ENCODE data around the gene CCR2.
A peak's percentile ranks its signal among the peaks of the same experiment; 100 is the strongest.
"Not testable (repeated sequence)": the region's sequence is repeated elsewhere in the genome, so short reads cannot be mapped to it uniquely, and the experiment has no call there.

The CCR2 gene

GRCh38 chr3:46398186-46398955, 44.5 kb downstream of the CCR2 start:
- Mint-ChIP-seq H3K4me1 (ENCODE audit: low read depth) (peaks cover 8% of the 10 kb centered on the region), H3K27ac (no peak overlapping the region), H3K9me3 (peaks cover 4% of the 10 kb centered on the region), H3K36me3 (ENCODE audit: low read depth) (no peaks in the 10 kb centered on the region), H3K27me3 (peaks cover 4% of the 10 kb centered on the region), H3K4me3 (no peak overlapping the region)
- no peak for DNase-seq

DNA sequence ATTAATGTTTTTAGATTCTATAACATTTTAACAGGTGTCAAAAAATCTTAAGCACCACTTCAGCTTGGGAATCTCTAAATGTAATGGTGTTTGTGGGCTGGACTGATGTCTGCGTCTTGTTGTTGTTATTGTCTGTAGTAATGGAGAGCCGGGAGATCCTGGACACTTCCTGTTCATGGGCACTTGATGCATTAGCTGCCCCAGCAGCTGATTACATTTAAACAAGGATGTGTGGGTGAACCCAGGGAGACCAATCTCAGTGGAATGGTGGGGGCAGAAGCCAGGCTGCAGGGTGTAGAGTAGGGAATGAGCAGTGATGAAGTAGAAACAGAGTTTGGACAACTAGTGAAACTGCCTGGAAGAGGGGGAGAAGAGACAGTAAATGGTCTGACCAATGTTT, 45.2 kb downstream of the CCR2 start:
- Mint-ChIP-seq H3K9me3 (peaks cover 4% of the 10 kb centered on the region), H3K36me3 (ENCODE audit: low read depth) (no peaks in the 10 kb centered on the region), H3K4me1 (ENCODE audit: low read depth) (peaks cover 8% of the 10 kb centered on the region), H3K27ac (no peak overlapping the region), H3K4me3 (no peak overlapping the region), H3K27me3 (peaks cover 4% of the 10 kb centered on the region)
- DNase-seq: no peak

GRCh38 chr3:46399557-46399956, 45.6 kb downstream of the CCR2 start:
- Mint-ChIP-seq H3K27me3 (peaks cover 4% of the 10 kb centered on the region), H3K27ac (no peak overlapping the region), H3K9me3 (peaks cover 4% of the 10 kb centered on the region), H3K4me1 (ENCODE audit: low read depth) (peaks cover 8% of the 10 kb centered on the region), H3K36me3 (ENCODE audit: low read depth) (no peaks in the 10 kb centered on the region), H3K4me3 (no peak overlapping the region)
- no peak for DNase-seq

DNA sequence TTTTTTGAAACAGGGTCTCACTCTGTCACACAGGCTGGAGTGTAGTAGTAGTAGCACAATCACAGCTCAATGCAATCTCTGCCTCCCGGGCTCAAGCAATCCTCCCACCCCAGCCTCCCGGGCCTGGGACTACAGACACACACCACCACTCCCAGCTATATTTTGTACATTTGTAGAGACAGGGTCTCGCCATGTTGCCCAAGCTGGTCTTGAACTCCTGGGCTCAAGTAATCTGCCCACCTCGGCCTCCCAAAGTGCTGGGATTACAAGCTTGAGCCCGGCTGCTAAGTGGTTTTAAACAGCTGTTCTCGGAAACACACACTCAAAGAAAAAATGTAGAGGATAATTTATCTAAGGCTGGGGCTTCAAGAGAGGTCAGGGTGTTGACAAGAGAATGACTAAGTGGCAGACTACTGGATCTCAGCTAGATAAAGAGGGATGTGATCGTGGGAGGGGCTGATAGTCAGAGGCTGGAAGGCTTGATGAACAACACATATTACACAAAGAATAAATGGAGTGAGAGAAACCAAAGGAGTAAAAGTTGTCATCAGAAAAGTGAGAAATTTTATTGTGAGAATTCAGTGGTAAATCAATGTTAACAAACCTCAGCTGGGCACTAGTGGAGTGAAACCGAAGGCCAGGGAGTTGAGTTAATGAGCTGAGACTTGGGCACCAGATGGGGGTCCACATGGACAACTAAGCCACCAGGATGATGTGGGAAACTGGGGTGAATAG, 46.3 kb downstream of the CCR2 start:
- Mint-ChIP-seq H3K4me1 (ENCODE audit: low read depth) (peaks cover 8% of the 10 kb centered on the region), H3K27me3 (peaks cover 4% of the 10 kb centered on the region), H3K4me3 (no peak overlapping the region), H3K36me3 (ENCODE audit: low read depth) (no peaks in the 10 kb centered on the region), H3K9me3 (peaks cover 4% of the 10 kb centered on the region), H3K27ac (no peak overlapping the region)
- DNase-seq: no peak

DNA sequence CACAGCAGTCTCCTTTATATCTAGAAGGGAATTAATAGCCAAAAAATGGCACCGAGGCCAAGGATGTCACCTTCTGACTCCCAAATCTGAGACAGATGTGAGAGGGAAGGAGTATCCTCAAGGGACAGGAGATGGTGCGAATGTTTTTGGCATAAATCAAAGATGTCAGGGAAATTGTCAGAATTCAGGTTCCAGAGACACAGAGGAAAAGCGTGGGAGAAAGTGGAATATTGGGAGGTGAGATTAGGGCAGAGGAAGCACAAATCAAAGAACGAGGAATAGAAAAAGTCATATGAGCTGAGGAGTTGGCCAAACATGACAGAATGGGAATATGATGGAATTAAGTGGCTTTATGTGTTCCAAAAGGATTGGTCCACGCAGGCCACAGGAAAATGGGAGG, 46.9 kb downstream of the CCR2 start:
- peaks cover 7% of the 10 kb centered on the region for H3K4me1 Mint-ChIP-seq (ENCODE audit: low read depth)
- H3K4me3 Mint-ChIP-seq: no peak overlapping the region
- peaks cover 4% of the 10 kb centered on the region for H3K9me3 Mint-ChIP-seq
- no peaks in the 10 kb centered on the region for H3K36me3 Mint-ChIP-seq (ENCODE audit: low read depth)
- peaks cover 4% of the 10 kb centered on the region for H3K27me3 Mint-ChIP-seq
- DNase-seq: no peak
- H3K27ac Mint-ChIP-seq: no peak overlapping the region

- H3K4me3 Mint-ChIP-seq: no peak overlapping the region
- no peaks in the 10 kb centered on the region for H3K36me3 Mint-ChIP-seq (ENCODE audit: low read depth)
- peaks cover 5% of the 10 kb centered on the region for H3K4me1 Mint-ChIP-seq (ENCODE audit: low read depth)
- no peak for DNase-seq
- H3K27ac Mint-ChIP-seq: no peak overlapping the region
- H3K27me3 Mint-ChIP-seq: peaks cover 4% of the 10 kb centered on the region
- peaks cover 4% of the 10 kb centered on the region for H3K9me3 Mint-ChIP-seq
Observed at GRCh38 chr3:46401579-46401978, 47.7 kb downstream of the CCR2 start.

GRCh38 chr3:46402902-46403301, 49.0 kb downstream of the CCR2 start:
- not testable (repeated sequence) for H3K9me3 Mint-ChIP-seq; H3K27ac Mint-ChIP-seq; H3K4me3 Mint-ChIP-seq; H3K36me3 Mint-ChIP-seq (ENCODE audit: low read depth); H3K27me3 Mint-ChIP-seq; DNase-seq
- H3K4me1 Mint-ChIP-seq (ENCODE audit: low read depth): peaks cover 16% of the 10 kb centered on the region

DNA sequence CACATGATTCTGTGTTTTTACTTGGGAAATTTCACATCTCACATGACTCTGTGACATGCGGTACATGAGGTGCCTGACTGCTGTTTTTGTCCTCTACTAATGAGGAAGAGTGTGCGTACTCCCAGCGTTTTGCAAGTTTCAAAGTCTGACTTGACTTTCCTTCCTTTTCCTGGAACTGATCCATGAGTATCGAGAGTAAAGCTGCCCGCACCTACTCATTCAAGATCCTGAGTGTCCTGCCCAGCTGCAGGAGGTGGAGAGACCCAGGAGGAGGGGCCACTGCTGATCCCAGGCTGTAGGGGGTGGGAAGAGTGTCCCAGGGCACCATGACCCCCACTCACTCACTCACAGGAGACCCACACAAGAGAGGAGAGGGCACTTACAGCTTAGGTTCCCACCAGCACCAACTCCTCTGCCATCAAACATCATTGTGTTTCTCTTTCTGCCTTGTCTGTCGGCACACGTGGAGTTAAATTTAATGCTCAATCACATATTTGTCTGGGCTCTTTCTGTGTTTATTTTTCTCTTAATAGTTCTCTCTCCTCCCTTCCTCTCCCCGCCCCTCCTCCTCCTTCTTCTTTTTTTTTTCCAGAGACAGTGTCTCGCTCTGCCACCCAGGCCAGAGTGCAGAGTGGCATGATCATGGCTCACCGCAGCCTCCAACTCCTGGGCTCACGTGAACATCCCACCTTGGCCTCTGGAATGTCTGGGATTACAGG, 51.5 kb downstream of the CCR2 start:
- Mint-ChIP-seq H3K4me3 (no peak overlapping the region), H3K4me1 (ENCODE audit: low read depth) (peaks cover 34% of the 10 kb centered on the region), H3K36me3 (ENCODE audit: low read depth) (no peaks in the 10 kb centered on the region), H3K27ac (no peak overlapping the region), H3K9me3 (peaks cover 4% of the 10 kb centered on the region), H3K27me3 (peaks cover 4% of the 10 kb centered on the region)
- no peak for DNase-seq

DNA sequence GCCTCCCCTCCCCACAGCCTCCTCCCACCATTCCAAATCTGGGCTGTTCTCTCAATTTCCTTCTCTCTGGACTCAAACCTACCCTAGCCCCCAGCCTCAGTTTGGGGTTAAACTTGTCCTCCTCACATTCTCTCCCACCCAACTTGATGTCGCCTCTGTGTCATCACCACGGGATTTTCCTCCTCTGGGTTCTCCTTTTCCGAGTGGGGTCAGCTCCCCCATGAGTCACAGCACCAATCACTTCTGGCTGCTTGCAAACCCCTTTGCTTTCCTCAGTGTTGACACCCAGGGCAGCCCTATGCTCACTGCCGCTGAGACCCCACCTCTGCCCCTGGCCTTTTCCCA, 52.5 kb downstream of the CCR2 start:
- peaks cover 34% of the 10 kb centered on the region for H3K4me1 Mint-ChIP-seq (ENCODE audit: low read depth)
- H3K27ac Mint-ChIP-seq: peak overlapping the region; percentile 91
- no peak for DNase-seq
- peaks cover 4% of the 10 kb centered on the region for H3K27me3 Mint-ChIP-seq
- no peaks in the 10 kb centered on the region for H3K36me3 Mint-ChIP-seq (ENCODE audit: low read depth)
- no peak overlapping the region for H3K4me3 Mint-ChIP-seq
- H3K9me3 Mint-ChIP-seq: peaks cover 4% of the 10 kb centered on the region

DNA sequence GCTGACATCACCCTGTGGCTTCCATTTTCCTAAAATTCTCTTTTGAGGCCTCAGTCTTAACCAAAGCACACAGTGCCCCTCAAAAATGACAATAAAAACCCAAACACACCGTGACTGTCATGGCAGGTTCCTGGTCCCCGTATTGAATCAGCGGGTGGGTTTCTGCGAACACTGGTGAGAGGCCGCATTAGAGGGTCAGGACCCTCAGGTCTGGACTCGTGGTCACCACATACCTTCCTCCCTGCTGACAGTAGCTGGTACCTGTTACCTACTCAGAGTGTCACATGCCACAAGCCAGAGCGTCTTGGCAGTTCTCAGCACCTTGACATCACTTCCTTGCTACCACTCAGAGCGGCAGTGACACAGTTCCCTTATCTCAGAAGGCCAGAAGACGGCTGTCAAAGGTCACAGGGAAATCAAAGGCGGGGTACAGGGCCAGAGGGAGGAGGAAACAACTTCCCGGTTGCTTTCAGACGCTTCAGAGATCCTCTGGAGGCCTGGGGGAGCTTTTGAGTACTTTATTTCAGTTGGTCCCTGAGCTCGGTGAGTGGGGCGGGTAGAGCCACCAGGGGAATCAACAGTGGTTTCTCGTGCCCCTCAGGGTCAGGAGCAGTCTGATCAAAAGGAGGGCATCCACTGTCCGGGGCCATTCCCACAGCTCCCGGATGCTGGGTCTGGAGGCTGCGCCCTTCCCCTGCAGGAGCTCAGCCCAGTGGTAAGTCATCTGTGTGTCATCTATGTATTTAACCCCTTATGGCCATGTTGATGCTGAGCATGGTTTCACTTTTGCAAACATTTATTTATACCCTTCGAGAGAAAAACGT, 53.1 kb downstream of the CCR2 start, which contains the start of the genes CCR5AS and CCRL2:
CCR5AS (minus strand) TSS at position 279 of the 824 bp plus-strand sequence.
CCRL2 (plus strand) TSS at position 472 of the 824 bp plus-strand sequence. CDS start 821 bp downstream, outside the sequence.
- Mint-ChIP-seq H3K36me3 (ENCODE audit: low read depth) (no peaks in the 10 kb centered on the region), H3K27me3 (peaks cover 4% of the 10 kb centered on the region), H3K4me3 (peak within 1 kb of the TSS; percentile 77), H3K27ac (peak within 1 kb of the TSS; percentile 91), H3K4me1 (ENCODE audit: low read depth) (peaks cover 34% of the 10 kb centered on the region), H3K9me3 (peaks cover 4% of the 10 kb centered on the region)
- peak; percentile 62 for DNase-seq

DNA sequence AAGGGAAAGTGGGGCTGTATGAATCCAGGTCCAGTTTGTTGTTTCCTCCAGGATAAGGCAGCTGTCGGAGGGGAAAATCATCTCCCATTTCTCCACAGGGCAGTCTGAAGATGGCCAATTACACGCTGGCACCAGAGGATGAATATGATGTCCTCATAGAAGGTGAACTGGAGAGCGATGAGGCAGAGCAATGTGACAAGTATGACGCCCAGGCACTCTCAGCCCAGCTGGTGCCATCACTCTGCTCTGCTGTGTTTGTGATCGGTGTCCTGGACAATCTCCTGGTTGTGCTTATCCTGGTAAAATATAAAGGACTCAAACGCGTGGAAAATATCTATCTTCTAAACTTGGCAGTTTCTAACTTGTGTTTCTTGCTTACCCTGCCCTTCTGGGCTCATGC, 54.1 kb downstream of the CCR2 start:
- no peak for DNase-seq
- peaks cover 34% of the 10 kb centered on the region for H3K4me1 Mint-ChIP-seq (ENCODE audit: low read depth)
- H3K27ac Mint-ChIP-seq: peak overlapping the region; percentile 61
- H3K4me3 Mint-ChIP-seq: peak overlapping the region; percentile 77
- H3K36me3 Mint-ChIP-seq (ENCODE audit: low read depth): no peaks in the 10 kb centered on the region
- peaks cover under 1% of the 10 kb centered on the region for H3K27me3 Mint-ChIP-seq
- H3K9me3 Mint-ChIP-seq: peaks cover 1% of the 10 kb centered on the region

DNA sequence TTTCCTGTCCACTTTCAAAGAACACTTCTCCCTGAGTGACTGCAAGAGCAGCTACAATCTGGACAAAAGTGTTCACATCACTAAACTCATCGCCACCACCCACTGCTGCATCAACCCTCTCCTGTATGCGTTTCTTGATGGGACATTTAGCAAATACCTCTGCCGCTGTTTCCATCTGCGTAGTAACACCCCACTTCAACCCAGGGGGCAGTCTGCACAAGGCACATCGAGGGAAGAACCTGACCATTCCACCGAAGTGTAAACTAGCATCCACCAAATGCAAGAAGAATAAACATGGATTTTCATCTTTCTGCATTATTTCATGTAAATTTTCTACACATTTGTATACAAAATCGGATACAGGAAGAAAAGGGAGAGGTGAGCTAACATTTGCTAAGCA, 54.9 kb downstream of the CCR2 start:
- Mint-ChIP-seq H3K4me1 (ENCODE audit: low read depth) (peaks cover 34% of the 10 kb centered on the region), H3K4me3 (no peak overlapping the region), H3K36me3 (ENCODE audit: low read depth) (no peaks in the 10 kb centered on the region), H3K9me3 (no peaks in the 10 kb centered on the region), H3K27me3 (no peaks in the 10 kb centered on the region), H3K27ac (no peak overlapping the region)
- DNase-seq: no peak

DNA sequence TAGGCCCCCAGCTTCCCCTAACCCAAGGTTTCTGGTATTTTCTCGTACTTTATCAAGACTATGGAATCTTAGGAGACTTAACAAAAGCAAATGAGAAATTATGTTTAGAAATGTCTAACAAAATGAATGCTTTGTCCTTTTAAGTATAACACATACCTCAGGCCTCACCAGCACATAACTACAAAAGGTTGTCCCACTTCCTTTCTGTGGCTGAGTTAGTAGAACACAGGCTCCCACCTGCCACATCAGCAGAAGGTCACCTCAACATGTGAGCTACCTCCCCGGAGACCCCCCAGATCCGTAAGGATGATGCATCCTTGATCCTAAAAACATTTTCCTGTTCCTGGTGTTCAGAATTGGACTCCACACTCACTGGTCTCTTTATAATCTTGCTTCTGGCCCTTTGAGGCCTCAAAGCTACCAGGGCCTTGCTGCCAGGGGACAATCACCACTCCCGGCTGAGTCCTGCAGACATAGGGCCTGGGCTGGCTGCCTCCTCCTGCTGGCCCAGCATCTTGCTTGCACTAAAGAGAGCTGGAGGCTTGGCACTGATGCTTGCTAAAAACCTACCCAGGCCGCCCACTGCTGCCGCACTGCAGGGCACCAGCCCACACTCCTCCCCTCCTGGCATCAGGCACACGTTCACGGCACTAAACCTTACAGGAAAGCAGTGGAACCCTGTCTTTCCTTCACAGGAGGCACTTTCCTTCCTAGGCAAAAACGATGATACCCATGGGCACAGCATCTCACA, 56.0 kb downstream of the CCR2 start:
- Mint-ChIP-seq H3K4me3 (no peak overlapping the region), H3K9me3 (no peaks in the 10 kb centered on the region), H3K27ac (no peak overlapping the region), H3K36me3 (ENCODE audit: low read depth) (no peaks in the 10 kb centered on the region), H3K27me3 (no peaks in the 10 kb centered on the region), H3K4me1 (ENCODE audit: low read depth) (peaks cover 34% of the 10 kb centered on the region)
- no peak for DNase-seq

Measured in activated T-cell treated with anti-CD3 and anti-CD28 coated beads, Interleukin-2, amount 50 U/mL, for 24 hours (primary cell).